GM19455 (cell line): ENCODE data around the gene CD300H.
"Not testable (repeated sequence)": the region's sequence is repeated elsewhere in the genome, so short reads cannot be mapped to it uniquely, and the experiment has no call there.

Experiments used
- ATAC-seq: cut with Tn5 transposase; IDR thresholded peaks from one replicate; pipeline ENCODE4 v1.9.1; 2021; ENCODE audit not compliant: unreplicated experiment

The CD300H gene

DNA sequence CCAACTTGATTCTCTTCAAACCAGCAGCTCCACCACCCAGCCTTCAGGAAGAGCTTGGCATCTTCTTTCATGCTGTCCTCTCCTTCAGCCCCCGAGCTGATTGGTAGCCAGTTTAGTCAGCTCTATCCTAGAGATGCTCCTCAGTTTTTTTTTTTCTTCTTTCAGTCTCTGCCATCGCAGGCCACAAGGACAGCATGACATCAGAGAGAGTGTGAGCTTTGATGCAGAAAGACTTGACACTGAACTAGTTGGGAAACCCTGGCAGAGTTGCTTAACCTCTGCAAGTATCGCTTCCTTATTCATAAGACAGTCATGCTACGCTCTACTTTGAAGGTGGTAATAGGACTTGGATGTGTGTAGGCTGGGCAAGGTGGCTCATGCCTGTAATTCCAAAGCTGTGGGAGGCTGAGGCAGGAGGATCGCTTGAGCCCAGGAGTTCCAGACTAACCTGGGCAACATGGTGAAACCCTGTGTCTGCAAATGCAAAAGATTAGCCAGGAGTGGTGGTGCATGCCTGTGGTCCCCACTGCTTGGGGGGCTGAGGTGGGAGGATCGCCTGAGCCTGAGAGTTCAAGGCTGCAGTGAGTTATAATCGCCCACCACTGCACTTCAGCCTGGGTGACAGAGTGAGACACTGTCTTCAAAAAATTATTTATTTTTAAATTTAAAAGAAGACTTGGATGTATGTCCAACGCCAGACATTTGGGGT lies 38.7 kb downstream of the CD300H start:
- ATAC-seq, result no peak

DNA sequence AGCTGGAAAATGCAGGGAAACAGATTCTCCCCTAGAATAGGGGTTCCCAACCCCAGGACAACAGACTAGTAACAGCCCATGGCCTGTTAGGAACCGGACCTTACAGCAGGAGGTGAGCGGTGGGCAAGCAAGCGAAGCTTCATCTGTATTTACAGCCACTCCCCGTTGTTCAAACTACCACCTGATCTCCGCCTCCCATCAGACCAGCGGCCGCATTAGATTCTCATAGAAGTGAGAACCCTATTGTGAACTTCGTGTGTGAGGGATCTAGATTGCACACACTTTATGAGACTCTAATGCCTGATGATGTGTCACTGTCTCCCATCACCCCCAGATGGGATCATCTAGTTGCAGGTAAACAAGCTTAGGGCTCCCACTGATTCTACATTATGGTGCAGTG lies 39.6 kb downstream of the CD300H start:
- no peak for ATAC-seq

DNA sequence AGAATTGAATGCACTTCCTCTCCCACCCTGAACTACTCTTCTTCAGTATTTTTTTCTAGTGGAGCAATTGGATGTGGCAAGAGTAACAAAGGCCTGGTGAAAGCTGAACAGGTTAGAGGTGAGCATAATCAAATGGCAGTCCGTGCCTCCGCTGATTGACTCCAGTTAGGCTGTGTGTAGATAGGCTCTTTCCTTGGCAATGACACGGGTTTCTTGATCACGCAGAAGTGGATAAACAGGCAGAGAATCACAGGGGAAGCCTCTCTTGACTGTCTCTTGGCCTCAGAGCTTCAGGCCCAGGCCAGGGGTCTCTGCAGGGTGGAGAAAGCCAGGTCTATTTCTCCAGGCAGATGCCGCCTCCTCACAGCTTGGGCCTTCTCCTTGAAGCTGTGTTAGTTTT lies 40.2 kb downstream of the CD300H start:
- no peak for ATAC-seq

GRCh38 chr17:74526681-74527080 lies 40.6 kb downstream of the CD300H start:
- no peak for ATAC-seq

- no peak for ATAC-seq
Measured at GRCh38 chr17:74525781-74526288, 41.5 kb downstream of the CD300H start.

DNA sequence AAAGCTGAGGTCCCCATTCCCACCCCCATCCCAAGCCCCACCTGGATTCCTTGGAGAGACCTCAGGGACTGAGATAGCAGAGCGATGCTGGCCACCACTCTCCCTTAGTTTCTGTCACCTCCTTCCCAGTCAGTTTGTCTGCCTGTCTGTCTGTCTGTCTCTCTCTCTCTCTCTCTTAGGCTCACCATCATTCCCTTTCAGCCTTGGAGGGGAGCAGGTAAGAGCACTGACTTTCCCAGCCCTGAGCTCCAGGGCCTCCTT lies 41.9 kb downstream of the CD300H start:
- ATAC-seq, result no peak

- ATAC-seq, result no peak
Measured at GRCh38 chr17:74524653-74525464, 42.5 kb downstream of the CD300H start.

DNA sequence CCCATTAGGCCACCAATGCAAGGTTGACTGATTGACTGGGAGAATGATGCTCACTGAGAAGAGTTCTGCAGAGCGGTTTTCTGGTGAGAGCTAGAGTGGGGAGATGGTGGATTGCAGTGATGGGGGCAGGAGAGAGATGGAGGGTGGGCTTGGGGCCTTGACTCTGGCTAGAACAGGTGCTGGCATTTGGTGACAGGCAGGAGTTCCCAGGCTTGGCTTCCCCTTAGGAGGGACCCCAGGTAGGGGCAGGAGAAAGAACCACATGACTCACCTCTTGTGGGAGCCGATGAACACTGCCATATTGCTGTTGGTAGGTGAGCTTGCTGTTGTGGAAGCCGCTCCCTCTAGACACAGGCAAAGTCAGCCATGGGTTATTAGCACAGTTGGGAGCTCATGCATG lies 44.0 kb downstream of the CD300H start:
- no peak for ATAC-seq

DNA sequence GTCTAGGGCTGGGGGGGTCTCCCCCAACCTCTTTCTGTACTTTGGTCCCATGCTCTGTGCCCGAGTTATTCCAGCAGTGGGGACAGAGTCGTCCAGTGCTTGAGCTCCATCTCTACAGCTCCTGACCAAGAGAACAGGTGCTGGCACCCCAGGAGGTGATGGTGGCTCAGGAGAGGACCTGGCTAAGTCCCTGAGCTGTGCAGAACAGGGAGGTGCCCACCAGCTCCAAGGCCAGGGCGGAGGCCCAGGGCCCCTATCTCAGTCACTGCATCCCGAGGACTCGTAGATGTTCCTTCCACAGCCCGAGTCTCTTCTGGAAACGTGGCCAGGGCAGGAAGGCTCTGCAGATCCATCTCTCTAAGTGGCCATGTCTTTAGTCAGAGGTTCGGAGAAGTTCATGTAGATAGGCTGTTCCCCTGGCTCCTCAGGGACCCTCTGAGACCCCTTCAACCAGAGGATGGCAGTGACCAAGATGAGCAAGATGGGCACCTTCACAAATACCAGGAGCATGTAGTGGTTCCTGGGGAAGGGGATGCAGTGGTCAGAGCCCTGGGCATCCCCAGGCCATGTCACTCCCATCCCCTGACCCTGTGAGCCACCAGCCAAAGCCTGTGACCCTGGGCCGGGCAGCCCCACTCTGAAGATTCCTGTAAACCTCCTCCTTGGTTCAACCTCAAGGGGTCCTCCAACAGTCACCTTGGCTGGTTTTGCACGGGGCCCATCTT lies 44.8 kb downstream of the CD300H start:
- ATAC-seq, result no peak

DNA sequence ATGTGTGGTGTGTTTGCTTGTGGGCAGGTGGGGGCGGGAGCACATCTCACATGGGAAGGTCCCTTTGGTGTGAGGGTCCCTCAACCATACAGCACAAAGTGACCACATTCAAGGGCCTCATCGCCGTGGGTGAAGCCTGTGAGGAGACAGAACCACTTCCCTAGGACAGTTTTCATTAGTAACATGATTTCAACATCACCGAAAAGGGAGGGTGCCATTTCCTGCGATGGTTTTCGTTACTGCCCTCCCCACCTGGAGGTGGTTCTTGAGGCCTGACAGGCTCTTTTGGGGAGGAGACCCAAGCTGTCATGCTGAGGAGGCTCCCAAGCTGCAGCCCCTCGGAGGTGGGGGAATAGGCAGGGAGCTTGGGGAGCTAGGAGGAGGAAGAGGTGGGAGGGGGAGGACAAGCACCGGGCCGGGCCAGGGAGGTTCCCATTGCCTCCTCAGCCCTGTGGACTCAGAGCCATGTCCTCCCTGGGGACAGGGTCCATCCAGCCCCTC lies 45.6 kb downstream of the CD300H start:
- no peak for ATAC-seq

DNA sequence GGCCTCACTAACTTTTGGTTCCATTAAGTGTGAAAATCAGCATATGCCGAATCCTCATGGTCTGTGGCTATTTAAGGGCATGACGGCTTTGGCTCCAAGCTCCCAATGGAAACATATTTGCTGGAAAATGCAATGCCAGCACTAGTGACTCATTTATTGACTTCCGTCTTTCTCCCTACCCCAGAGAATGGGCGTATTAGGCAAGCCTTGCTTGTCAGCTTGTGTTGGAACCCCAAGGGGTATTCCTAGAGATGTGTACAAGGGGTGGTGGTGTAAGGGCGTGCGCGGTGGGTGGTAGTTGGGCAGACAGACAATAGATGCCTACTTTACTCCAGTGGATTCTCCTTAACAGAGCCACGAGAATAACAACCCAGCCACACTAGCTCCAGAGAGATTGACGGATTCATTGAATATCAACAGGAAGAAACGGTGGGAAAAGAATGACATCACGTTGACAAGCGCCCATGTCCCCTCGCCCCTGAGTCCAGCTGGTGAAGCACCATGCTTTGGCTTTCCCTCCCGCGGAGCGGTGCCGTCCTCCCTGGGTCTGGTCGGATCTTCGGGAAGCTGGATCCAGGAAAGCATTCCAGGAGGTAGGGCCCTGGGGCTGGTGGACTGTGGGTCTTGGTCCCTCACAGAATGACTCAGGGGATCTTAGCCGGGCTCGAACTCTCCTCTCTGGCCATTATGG lies 46.4 kb downstream of the CD300H start:
- no peak for ATAC-seq

- ATAC-seq, result no peak
Measured at GRCh38 chr17:74520016-74520434, 47.3 kb downstream of the CD300H start.

DNA sequence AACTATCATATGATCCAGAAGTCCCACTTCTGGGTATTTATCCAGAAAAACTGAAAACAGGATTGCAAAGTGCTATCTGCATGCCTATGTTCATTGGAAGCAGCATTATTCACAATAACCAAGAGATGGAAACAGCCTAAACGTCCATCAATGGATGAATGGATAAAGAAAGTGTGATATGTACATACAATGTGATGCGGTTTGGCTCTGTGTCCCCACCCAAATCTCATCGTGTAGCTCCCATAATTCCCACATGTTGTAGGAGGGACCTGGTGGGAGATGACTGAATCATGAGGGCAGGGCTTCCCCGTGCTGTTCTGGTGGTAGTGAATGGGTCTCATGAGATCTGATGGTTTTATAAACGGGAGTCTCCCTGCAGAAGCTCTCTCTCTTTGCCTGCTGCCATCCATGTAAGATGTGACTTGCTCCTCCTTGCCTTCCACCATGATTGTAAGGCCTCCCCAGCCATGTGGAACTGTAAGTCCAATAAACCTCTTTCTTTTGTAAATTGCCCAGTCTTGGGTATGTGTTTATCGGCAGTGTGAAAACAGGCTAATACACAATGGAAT lies 48.8 kb downstream of the CD300H start:
- ATAC-seq, result not testable (repeated sequence)

DNA sequence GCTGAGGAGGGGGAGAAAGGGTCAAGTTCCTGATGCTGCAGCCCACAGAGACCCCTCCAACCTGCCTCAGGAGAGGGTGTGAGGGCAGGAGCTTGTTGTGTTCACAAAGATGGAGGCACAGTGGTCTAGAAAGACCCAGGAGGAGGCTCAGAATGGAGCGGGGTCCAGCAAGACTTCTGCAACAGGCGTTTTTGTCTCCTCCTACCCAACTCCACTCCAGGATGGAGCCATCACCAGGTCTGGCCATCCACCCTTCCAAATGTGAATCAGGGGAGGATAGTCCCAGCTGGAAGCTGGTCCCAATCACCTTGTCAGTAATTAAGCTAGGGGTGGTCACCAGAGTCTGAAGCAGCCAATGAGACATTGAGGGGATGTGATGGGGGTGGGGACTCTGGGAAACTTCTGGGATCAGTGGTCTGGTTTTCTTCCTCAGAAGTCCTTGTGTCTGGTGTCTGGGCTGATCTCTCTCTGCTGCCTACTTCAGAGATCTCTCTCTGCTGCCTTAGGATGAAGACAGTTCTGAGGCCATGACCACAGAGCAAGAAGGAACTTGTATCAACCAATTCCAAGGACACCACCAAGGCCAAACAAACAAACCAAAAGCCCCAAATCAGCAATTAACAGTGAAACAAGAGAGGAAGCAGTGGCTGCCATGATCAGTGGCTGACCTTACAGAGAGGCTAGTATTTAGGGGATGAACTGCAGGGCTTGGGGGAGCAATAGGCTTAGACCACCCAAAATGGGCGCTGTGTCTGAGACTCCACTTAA lies 50.6 kb downstream of the CD300H start:
- ATAC-seq, result no peak

DNA sequence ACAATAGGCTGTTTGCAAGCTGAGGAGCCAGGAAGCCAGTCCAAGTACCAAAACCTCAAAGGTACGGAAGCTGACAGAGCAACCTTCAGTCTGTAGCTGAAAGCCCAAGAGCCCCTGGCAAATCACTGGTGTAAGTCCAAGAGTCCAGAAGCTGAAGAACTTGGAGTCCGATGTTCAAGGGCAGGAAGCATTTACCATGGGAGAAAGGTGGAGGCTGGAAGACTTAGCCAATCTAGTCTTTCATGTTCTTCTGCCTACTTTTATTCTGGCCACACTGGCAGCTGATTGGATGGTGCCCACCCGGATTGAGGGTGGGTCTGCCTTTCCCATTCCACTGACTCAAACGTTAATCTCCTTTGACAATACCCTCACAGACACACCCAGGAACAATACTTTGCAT lies 51.4 kb downstream of the CD300H start:
- ATAC-seq, result no peak

- ATAC-seq, result no peak
Measured at GRCh38 chr17:74514632-74515334, 52.5 kb downstream of the CD300H start.

- ATAC-seq, result no peak
Measured at GRCh38 chr17:74513987-74514631, 53.2 kb downstream of the CD300H start.

DNA sequence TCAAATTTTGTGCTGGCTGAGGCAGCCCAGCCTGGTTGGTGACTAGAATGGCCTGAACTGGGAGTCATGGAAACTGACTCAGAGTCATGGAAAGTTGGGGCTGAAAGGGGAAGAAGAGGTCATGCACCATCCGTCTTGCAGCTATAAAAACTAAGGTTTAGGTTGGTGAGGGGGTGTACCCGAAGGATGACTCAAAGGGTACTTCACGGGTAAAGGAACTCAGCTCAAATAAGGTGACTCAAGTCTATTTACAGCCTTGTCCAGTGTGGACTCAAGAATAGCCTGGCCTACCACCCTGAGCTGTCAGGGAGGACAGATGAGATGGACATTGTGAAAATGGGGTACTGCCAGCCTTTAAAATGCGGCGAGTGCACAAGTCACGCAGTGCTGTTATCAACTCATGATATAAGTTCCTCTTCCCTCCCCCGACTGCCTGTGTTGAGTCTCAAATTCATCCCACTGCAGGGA lies 54.7 kb downstream of the CD300H start:
- no peak for ATAC-seq

DNA sequence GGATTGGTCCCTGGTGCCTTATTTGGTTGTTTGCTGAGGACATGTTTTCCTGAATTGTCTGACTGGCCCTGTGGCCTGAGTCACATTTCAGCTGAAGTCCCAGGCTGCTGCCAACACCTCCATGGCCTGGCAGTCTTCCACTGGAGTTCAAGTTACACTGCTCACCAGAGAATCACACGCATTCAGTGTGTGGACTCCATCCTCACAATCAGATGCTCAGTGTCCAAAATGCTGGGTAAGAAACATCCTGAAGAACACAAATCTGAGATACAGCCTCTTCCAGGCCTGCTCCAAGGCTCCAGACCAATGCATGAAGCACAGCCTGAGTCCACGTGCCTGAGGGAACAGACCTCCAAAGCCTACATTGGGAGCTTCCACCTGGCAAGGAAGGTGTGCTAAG lies 55.3 kb downstream of the CD300H start:
- ATAC-seq, result no peak
